ENCODE measurements around the gene SETD1B.

- TF ChIP-seq CTCF (IDR thresholded peaks at IDR 0.05) (no peak), EP300 (IDR thresholded peaks at IDR 0.05) (no peak), POLR2A (IDR thresholded peaks at IDR 0.05) (no peak), POLR2AphosphoS5 (IDR thresholded peaks at IDR 0.05) (no peak)
These were observed 1.3 kb upstream of the SETD1B start for GRCh38 chr12:121802485-121802842.

All from suprapubic skin (tissue), 4 donors.